ENCODE results near the gene IL12RB1. TPM values are rescaled to one million over a fixed set of nuclear protein-coding genes. Genes with fewer than 3 reads are reported as not detected.
A peak's percentile ranks its signal among the peaks of the same experiment; 100 is the strongest.

Gene IL12RB1
- total RNA-seq, 1 experiment from 2014 or later = not detected

DNA sequence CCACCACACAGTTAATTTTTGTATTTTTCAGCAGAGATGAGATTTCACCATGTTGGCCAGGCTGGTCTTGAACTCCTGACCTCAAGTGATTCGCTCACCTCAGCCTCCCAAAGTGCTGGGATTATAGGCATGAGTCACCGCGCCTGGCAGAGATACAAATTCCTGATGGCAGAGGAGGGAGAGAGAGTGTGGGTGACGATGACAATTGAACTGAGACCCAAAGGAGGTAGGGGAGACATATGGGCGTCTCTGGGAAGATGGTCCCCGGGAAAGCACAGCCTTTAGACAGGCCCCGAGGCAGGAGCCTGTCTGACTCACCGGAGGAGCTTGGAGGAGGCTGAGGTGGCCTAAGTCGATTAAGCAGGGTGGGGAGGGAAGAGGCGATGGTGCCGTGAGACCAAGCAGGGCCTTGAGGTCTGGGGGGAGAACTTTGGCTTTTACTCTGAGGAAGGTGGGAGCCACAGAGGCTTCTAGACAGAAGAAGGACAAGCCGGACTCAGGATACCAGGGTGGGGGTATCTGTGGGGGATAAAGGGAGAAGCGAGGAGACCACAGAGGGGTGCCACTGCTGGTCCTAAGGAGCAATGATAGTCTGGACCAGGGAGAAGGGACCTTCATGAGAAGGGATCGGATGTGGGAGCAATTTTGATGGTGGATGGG, 40.5 kb downstream of the IL12RB1 start:
- no TSS peak for BruUV-seq (replicated peaks)
- CTCF ChIA-PET = no interaction called here
- H3K36me3 ChIP-seq (ENCODE audit: control insufficient read depth in 1 of 2, insufficient read depth in 2 of 2, low read length in 2 of 2) = no peaks in the 10 kb centered on the region
- no peaks in the 10 kb centered on the region for H3K9me2 ChIP-seq (ENCODE audit: insufficient read depth)
- H4K20me1 ChIP-seq (ENCODE audit: insufficient read depth) = no peaks in the 10 kb centered on the region
- DNase-seq (ENCODE audit: low read depth, low spot score) (peak; percentile 37), ATAC-seq (peak; percentile 85)
- H3K27ac ChIP-seq (ENCODE audit: low read depth, low read length) = peak overlapping the region; percentile 49
- H3K27me3 ChIP-seq (ENCODE audit: insufficient read depth, low read length) = no peaks in the 10 kb centered on the region
- peaks cover 14 to 20% of the 10 kb centered on the region in 2 experiments for H3K4me1 ChIP-seq (ENCODE audit: control insufficient read depth in 1 of 2, insufficient read depth in 2 of 2, low read length in 2 of 2)
- H3K79me2 ChIP-seq (ENCODE audit: insufficient read depth, low read length) = no peaks in the 10 kb centered on the region
- peak overlapping the region in 1 of 2 experiments; percentile 28; a peak in 1 of 4 replicates for H3K4me3 ChIP-seq (replicated peaks in 1 of 2; ENCODE audit: low read depth in 1 of 2, low read length in 2 of 2)
- H2AFZ ChIP-seq (ENCODE audit: low read depth, low read length, poor library complexity, severe bottlenecking) = peak overlapping the region; percentile 93
- TF ChIP-seq FOSL1 (IDR thresholded peaks at IDR 0.05; ENCODE audit: low read depth) (peak; percentile 69), SIN3A (IDR thresholded peaks at IDR 0.05; ENCODE audit: low read depth) (no peak), JUND (IDR thresholded peaks at IDR 0.05) (peak; percentile 70; the same call in 1 of the 2 replicates)
- no peaks in the 10 kb centered on the region for H3K9me3 ChIP-seq (ENCODE audit: control insufficient read depth in 1 of 2, insufficient read depth in 1 of 2, low read depth in 1 of 2, low read length in 2 of 2)
- RAD21 ChIA-PET (ENCODE audit: low non-redundant PET in 1 of 2, low total read pairs in 2 of 2, uncharacterized antibody in 2 of 2, unreplicated experiment in 2 of 2) = no interaction called here
- POLR2A ChIA-PET = no interaction called here
- H3K4me2 ChIP-seq (ENCODE audit: low read length) = peak overlapping the region; percentile 76
- H3K9ac ChIP-seq (ENCODE audit: low read length) = peak overlapping the region; percentile 33
- intact Hi-C loops (cut with micrococcal nuclease) = no loop called here

DNA sequence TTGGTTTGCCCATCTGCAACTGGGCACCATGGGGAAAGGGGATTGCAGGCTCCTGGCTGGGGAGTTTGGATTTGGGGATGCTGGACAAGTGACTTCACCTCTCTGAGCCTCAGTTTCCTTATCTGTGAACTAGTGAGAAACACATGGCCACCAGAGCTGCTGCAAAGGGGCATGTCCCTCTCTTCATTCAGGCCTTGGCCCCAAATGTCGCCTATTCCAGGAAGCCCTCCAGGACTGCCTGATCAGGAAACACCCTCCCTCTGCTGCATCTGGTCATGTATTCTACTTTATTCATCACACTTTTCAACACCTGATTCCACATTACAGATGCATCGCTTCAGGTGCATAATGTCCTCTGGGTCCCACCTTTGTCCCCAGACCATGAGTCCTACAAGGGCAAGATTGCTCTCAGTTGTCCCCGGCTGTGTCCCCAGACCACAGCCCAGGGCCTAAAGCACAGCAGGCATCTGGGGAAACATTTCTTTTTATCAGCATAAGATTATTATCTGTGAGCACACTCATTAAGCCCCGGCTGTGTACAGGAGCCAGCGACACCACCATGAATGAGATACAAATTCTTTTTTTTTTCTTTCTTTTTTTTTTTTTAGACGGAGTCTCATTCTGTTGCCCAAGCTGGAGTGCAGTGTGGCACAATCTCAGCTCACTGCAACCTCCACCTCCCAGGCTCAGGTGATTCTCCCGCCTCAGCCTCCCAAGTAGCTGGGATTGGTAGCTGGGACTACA, 41.3 kb downstream of the IL12RB1 start:
- Histone ChIP-seq H3K36me3 (ENCODE audit: control insufficient read depth in 1 of 2, insufficient read depth in 2 of 2, low read length in 2 of 2) (no peaks in the 10 kb centered on the region), H3K4me1 (ENCODE audit: control insufficient read depth in 1 of 2, insufficient read depth in 2 of 2, low read length in 2 of 2) (peaks cover 14 to 20% of the 10 kb centered on the region in 2 experiments), H3K27ac (ENCODE audit: low read depth, low read length) (peak overlapping the region; percentile 49), H3K79me2 (ENCODE audit: insufficient read depth, low read length) (no peaks in the 10 kb centered on the region), H3K9me2 (ENCODE audit: insufficient read depth) (no peaks in the 10 kb centered on the region), H3K9ac (ENCODE audit: low read length) (peak overlapping the region; percentile 33; the same call in 1 of the 2 replicates), H3K4me3 (replicated peaks in 1 of 2; ENCODE audit: low read depth in 1 of 2, low read length in 2 of 2) (peak overlapping the region in 1 of 2 experiments; percentile 28; a peak in 1 of 4 replicates), H3K27me3 (ENCODE audit: insufficient read depth, low read length) (no peaks in the 10 kb centered on the region), H2AFZ (ENCODE audit: low read depth, low read length, poor library complexity, severe bottlenecking) (peak overlapping the region; percentile 93), H3K4me2 (ENCODE audit: low read length) (peak overlapping the region; percentile 76), H4K20me1 (ENCODE audit: insufficient read depth) (no peaks in the 10 kb centered on the region), H3K9me3 (ENCODE audit: control insufficient read depth in 1 of 2, insufficient read depth in 1 of 2, low read depth in 1 of 2, low read length in 2 of 2) (no peaks in the 10 kb centered on the region; a peak in 1 of 4 replicates)
- intact Hi-C loops (cut with micrococcal nuclease) = no loop called here
- RAD21 ChIA-PET (ENCODE audit: low non-redundant PET in 1 of 2, low total read pairs in 2 of 2, uncharacterized antibody in 2 of 2, unreplicated experiment in 2 of 2) = no interaction called here
- TF ChIP-seq CBX3 (IDR thresholded peaks at IDR 0.05; ENCODE audit: low read depth) = no peak
- TF ChIP-seq, protein P1, sequence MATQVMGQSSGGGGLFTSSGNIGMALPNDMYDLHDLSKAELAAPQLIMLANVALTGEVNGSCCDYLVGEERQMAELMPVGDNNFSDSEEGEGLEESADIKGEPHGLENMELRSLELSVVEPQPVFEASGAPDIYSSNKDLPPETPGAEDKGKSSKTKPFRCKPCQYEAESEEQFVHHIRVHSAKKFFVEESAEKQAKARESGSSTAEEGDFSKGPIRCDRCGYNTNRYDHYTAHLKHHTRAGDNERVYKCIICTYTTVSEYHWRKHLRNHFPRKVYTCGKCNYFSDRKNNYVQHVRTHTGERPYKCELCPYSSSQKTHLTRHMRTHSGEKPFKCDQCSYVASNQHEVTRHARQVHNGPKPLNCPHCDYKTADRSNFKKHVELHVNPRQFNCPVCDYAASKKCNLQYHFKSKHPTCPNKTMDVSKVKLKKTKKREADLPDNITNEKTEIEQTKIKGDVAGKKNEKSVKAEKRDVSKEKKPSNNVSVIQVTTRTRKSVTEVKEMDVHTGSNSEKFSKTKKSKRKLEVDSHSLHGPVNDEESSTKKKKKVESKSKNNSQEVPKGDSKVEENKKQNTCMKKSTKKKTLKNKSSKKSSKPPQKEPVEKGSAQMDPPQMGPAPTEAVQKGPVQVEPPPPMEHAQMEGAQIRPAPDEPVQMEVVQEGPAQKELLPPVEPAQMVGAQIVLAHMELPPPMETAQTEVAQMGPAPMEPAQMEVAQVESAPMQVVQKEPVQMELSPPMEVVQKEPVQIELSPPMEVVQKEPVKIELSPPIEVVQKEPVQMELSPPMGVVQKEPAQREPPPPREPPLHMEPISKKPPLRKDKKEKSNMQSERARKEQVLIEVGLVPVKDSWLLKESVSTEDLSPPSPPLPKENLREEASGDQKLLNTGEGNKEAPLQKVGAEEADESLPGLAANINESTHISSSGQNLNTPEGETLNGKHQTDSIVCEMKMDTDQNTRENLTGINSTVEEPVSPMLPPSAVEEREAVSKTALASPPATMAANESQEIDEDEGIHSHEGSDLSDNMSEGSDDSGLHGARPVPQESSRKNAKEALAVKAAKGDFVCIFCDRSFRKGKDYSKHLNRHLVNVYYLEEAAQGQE (IDR thresholded peaks at IDR 0.05; ENCODE audit: low read depth) = no peak
- TF ChIP-seq POLR2A (IDR thresholded peaks at IDR 0.05; ENCODE audit: borderline replicate concordance, extremely low read depth, insufficient read depth, insufficient read length) = no peak
- TF ChIP-seq ZNF274 (IDR thresholded peaks at IDR 0.05; ENCODE audit: low read depth, low read length) = no peak
- TF ChIP-seq POLR2AphosphoS5 (IDR thresholded peaks at IDR 0.05; ENCODE audit: low read depth, low read length) = no peak
- no TSS peak for BruUV-seq (replicated peaks)
- POLR2A ChIA-PET = interaction anchor here (0.6 kb wide), 1 partner anchor 538 kb away, joined by 3 read pairs; no protein-coding TSS in a partner anchor
- CTCF ChIA-PET = no interaction called here
- ATAC-seq = peak; percentile 8
- DNase-seq (ENCODE audit: low read depth, low spot score) = no peak

Data from HCT116 (cell line).